IMR-90 (cell line): Measurements from ENCODE around the gene PLGRKT. TPM values are rescaled to one million over a fixed set of nuclear protein-coding genes. Genes with fewer than 3 reads are reported as not detected.

ENCODE experiments used
- ATAC-seq: fragments of 200-7000 bp; cut with Tn5 transposase; 2 replicates; pipeline ENCODE4 v1.9.1; 2020; ENCODE audit warnings: low read depth, mild to moderate bottlenecking, moderate library complexity
- BruUV-seq: library from RNA; stranded (reverse); fragments of 400-500 nt; replicated peaks from 2 replicates; lab custom pipeline; 2021; lab: Mats Ljungman, UMichigan
- CTCF ChIA-PET: fragments of 300-600 bp; formaldehyde crosslinking; extraction: SDS; loops from one replicate; lab custom pipeline; 2021; ENCODE audit warnings: antibody characterized with exemption; lab: Yijun Ruan, JAX
- POLR2A ChIA-PET: fragments of 300-600 bp; sonication (Branson Sonifier 250); formaldehyde crosslinking; loops from one replicate; lab custom pipeline; 2022; ENCODE audit warnings: antibody characterized with exemption; ENCODE audit not compliant: unreplicated experiment; lab: Charles Lee
- DNase-seq: peaks from one replicate; pipeline ENCODE4 v3.0.0; 2013
- H2AFZ ChIP-seq: replicated peaks from 2 replicates; pipeline ENCODE3; 2013; ENCODE audit warnings: low read length, mild to moderate bottlenecking; ENCODE audit not compliant: poor library complexity
- H2AK5ac ChIP-seq: 2 replicates; pipeline ENCODE4 v1.6.1; 2013; ENCODE audit warnings: low read depth, low read length, inconsistent platforms
- H2AK9ac ChIP-seq: replicated peaks from 2 replicates; pipeline ENCODE3; 2013; ENCODE audit warnings: mild to moderate bottlenecking, low read depth, low read length, moderate library complexity; ENCODE audit not compliant: poor library complexity
- H2BK120ac ChIP-seq: 2 replicates; pipeline ENCODE4 v1.6.1; 2013; ENCODE audit warnings: low read depth, low read length, inconsistent platforms
- H2BK15ac ChIP-seq: 3 replicates; pipeline ENCODE4 v1.6.1; 2013; ENCODE audit warnings: low read depth, low read length, inconsistent platforms
- H2BK20ac ChIP-seq: 2 replicates; pipeline ENCODE4 v1.6.1; 2013; ENCODE audit warnings: low read depth, mild to moderate bottlenecking, inconsistent platforms, low read length, moderate library complexity
- H2BK5ac ChIP-seq: 2 replicates; pipeline ENCODE4 v1.6.1; 2013; ENCODE audit warnings: mild to moderate bottlenecking, low read depth, low read length, inconsistent platforms; ENCODE audit not compliant: poor library complexity, severe bottlenecking
- H3K14ac ChIP-seq: replicated peaks from 2 replicates; pipeline ENCODE4 v1.6.1; 2013; ENCODE audit warnings: low read depth, low read length, inconsistent platforms
- H3K18ac ChIP-seq: 2 replicates; pipeline ENCODE4 v1.6.1; 2013; ENCODE audit warnings: low read depth, low read length, control low read depth
- H3K23ac ChIP-seq: 2 replicates; pipeline ENCODE4 v1.6.1; 2013; ENCODE audit warnings: low read depth, low read length, inconsistent platforms
- H3K27ac ChIP-seq: 2 replicates; pipeline ENCODE4 v1.5.1; 2013; ENCODE audit warnings: mild to moderate bottlenecking, control low read depth, low read length; ENCODE audit not compliant: insufficient read depth
- H3K27me3 ChIP-seq: 2 replicates; pipeline ENCODE4 v1.6.1; 2013; ENCODE audit warnings: low read length; ENCODE audit not compliant: control insufficient read depth, insufficient read depth
- H3K36me3 ChIP-seq: 2 replicates; pipeline ENCODE4 v1.6.1; 2013; ENCODE audit warnings: low read length, mixed read lengths; ENCODE audit not compliant: control insufficient read depth, insufficient read depth
- H3K4ac ChIP-seq: 2 replicates; pipeline ENCODE4 v1.6.1; 2013; ENCODE audit warnings: low read depth, low read length, inconsistent platforms
- H3K4me1 ChIP-seq: 2 replicates; pipeline ENCODE4 v1.6.1; 2013; ENCODE audit warnings: low read length, mixed read lengths; ENCODE audit not compliant: control insufficient read depth, insufficient read depth
- H3K4me2 ChIP-seq: 2 replicates; pipeline ENCODE4 v1.6.1; 2013; ENCODE audit warnings: low read depth, mild to moderate bottlenecking, control low read depth, low read length, moderate library complexity
- H3K4me3 ChIP-seq: 2 replicates; pipeline ENCODE4 v1.5.1; 2013; ENCODE audit warnings: low read depth, mild to moderate bottlenecking, control low read depth, low read length, moderate library complexity; ENCODE audit not compliant: insufficient read depth
- H3K56ac ChIP-seq: 2 replicates; pipeline ENCODE4 v1.6.1; 2013; ENCODE audit warnings: low read length, inconsistent platforms; ENCODE audit not compliant: insufficient read depth; ENCODE audit errors: extremely low read depth
- H3K79me1 ChIP-seq, 2 experiments: 2 replicates each; pipeline ENCODE4 v1.6.1; 2013; ENCODE audit warnings: low read length in 2 of 2, inconsistent platforms in 1 of 2, low read depth in 1 of 2
- H3K9ac ChIP-seq: 2 replicates; pipeline ENCODE4 v1.6.1; 2013; ENCODE audit warnings: low read depth, low read length, control low read depth
- H3K9me1 ChIP-seq: 2 replicates; pipeline ENCODE4 v1.6.1; 2013; ENCODE audit warnings: low read length, inconsistent platforms; ENCODE audit not compliant: insufficient read depth
- H3K9me3 ChIP-seq: 2 replicates; pipeline ENCODE4 v1.6.1; 2013; ENCODE audit warnings: low read length; ENCODE audit not compliant: control insufficient read depth, insufficient read depth
- H4K20me1 ChIP-seq: 2 replicates; pipeline ENCODE4 v1.6.1; 2013; ENCODE audit warnings: low read length, inconsistent platforms; ENCODE audit not compliant: insufficient read depth
- H4K5ac ChIP-seq: 2 replicates; pipeline ENCODE4 v1.6.1; 2013; ENCODE audit warnings: mild to moderate bottlenecking, low read depth, low read length, control low read depth
- H4K8ac ChIP-seq, 2 experiments: 2 replicates each; pipeline ENCODE4 v1.6.1; 2013; ENCODE audit warnings: low read depth in 2 of 2, low read length in 2 of 2, control low read depth in 1 of 2, inconsistent platforms in 1 of 2
- H4K91ac ChIP-seq: 2 replicates; pipeline ENCODE4 v1.6.1; 2013; ENCODE audit warnings: low read depth, low read length, inconsistent platforms; ENCODE audit not compliant: insufficient read depth
- BHLHE40 ChIP-seq: fragments of 150-350 bp; IDR thresholded peaks from 2 replicates; pipeline ENCODE4 v1.6.1; 2016; ENCODE audit warnings: mild to moderate bottlenecking, low read depth, low read length
- CEBPB ChIP-seq: IDR thresholded peaks from 2 replicates; pipeline ENCODE4 v1.6.1; 2012; ENCODE audit warnings: low read depth, low read length, improper control_type of control experiment
- CTCF ChIP-seq: conservative IDR thresholded peaks from 2 replicates; pipeline ENCODE4 v1.5.1; 2012; ENCODE audit warnings: mild to moderate bottlenecking, low read depth, low read length, improper control_type of control experiment
- ELK1 ChIP-seq: fragments of 150-350 bp; IDR thresholded peaks from 2 replicates; pipeline ENCODE4 v1.6.1; 2016; ENCODE audit warnings: low read depth, mild to moderate bottlenecking, low read length, moderate library complexity, borderline replicate concordance
- FOS ChIP-seq: fragments of 150-350 bp; IDR thresholded peaks from 2 replicates; pipeline ENCODE4 v1.6.1; 2016; ENCODE audit warnings: low read depth, low read length
- MAFK ChIP-seq: IDR thresholded peaks from 2 replicates; pipeline ENCODE4 v1.6.1; 2012; ENCODE audit warnings: low read depth, low read length, improper control_type of control experiment
- MAZ ChIP-seq: IDR thresholded peaks from 2 replicates; pipeline ENCODE4 v1.6.1; 2012; ENCODE audit warnings: low read depth, mild to moderate bottlenecking, low read length, improper control_type of control experiment, moderate library complexity, borderline replicate concordance
- MXI1 ChIP-seq: IDR thresholded peaks from 2 replicates; pipeline ENCODE4 v1.6.1; 2012; ENCODE audit warnings: low read depth, mild to moderate bottlenecking, low read length, moderate library complexity, borderline replicate concordance
- NFE2L2 ChIP-seq: fragments of 150-350 bp; IDR thresholded peaks from 2 replicates; pipeline ENCODE4 v1.6.1; 2016; ENCODE audit warnings: low read depth, mild to moderate bottlenecking, low read length
- POLR2A ChIP-seq: IDR thresholded peaks from 2 replicates; pipeline ENCODE4 v1.6.1; 2012; ENCODE audit warnings: mild to moderate bottlenecking, low read depth, low read length
- RAD21 ChIP-seq: IDR thresholded peaks from 2 replicates; pipeline ENCODE4 v1.6.1; 2012; ENCODE audit warnings: low read length, improper control_type of control experiment
- RCOR1 ChIP-seq: IDR thresholded peaks from 2 replicates; pipeline ENCODE4 v1.6.1; 2012; ENCODE audit warnings: mild to moderate bottlenecking, low read length, improper control_type of control experiment; ENCODE audit not compliant: insufficient replicate concordance
- RFX5 ChIP-seq: IDR thresholded peaks from 2 replicates; pipeline ENCODE4 v1.8.0; 2012; ENCODE audit warnings: low read depth, mild to moderate bottlenecking, low read length, moderate library complexity
- SMC3 ChIP-seq: fragments of 150-350 bp; IDR thresholded peaks from 2 replicates; pipeline ENCODE4 v1.6.1; 2016; ENCODE audit warnings: low read depth, mild to moderate bottlenecking, antibody characterized with exemption, low read length, moderate library complexity
- dilution Hi-C: fragments of 300-500 bp; cut with HindIII; formaldehyde crosslinking; loops from one replicate; pipeline ENCODE4 v1.14.3; 2018; ENCODE audit warnings: low sequenced_read_pairs; ENCODE audit not compliant: unreplicated experiment
- in situ Hi-C: fragments of 300-500 bp; cut with MboI; formaldehyde crosslinking; loops from 3 replicates; pipeline ENCODE4 v1.14.3; 2019; ENCODE audit warnings: low sequenced_read_pairs, inconsistent platforms, mixed read lengths
- intact Hi-C: fragments of 100-400 bp; cut with micrococcal nuclease; formaldehyde crosslinking; loops from 2 replicates; pipeline ENCODE4 v1.10.0; 2022
- polyA plus RNA-seq, 3 experiments: library from polyadenylated mRNA; depleted of rRNA; stranded (reverse); fragments of >200 nt; gene quantifications; 2 replicates each; pipeline ENCODE4 v1.2.3, GENCODE V29; 2012; ENCODE audit warnings: low replicate concordance in 1 of 3
- total RNA-seq: library from RNA; depleted of rRNA; stranded (reverse); fragments of >200 nt; gene quantifications from 2 replicates; pipeline ENCODE4 v1.2.3, GENCODE V29; 2012

The PLGRKT gene
- total and polyA plus RNA-seq, 2 of the 4 experiments (the other 2 are of a cell fraction): 10.8 to 12.7 TPM

GRCh38 chr9:5445886-5446285 lies 8.2 kb upstream of the PLGRKT start:
- Histone ChIP-seq H3K4ac (no peak overlapping the region), H4K5ac (no peak overlapping the region), H3K23ac (no peak overlapping the region), H3K27ac (no peak overlapping the region), H3K56ac (no peak overlapping the region), H3K79me1 (peaks cover 0 to 13% of the 10 kb centered on the region in 2 experiments; a peak in 2 of 4 replicates), H2AK9ac (no peak overlapping the region), H3K4me1 (peaks cover 4% of the 10 kb centered on the region), H4K91ac (no peak overlapping the region), H4K8ac (no peak overlapping the region), H2BK120ac (no peak overlapping the region), H3K9me1 (peaks cover 2% of the 10 kb centered on the region; the same call in 1 of the 2 replicates), H3K9ac (no peak overlapping the region), H3K4me2 (no peak overlapping the region), H2BK15ac (no peak overlapping the region), H2AK5ac (no peak overlapping the region), H3K27me3 (no peaks in the 10 kb centered on the region), H2BK5ac (no peak overlapping the region), H4K20me1 (no peaks in the 10 kb centered on the region), H3K18ac (no peak overlapping the region), H2AFZ (no peak overlapping the region), H2BK20ac (no peak overlapping the region), H3K9me3 (no peaks in the 10 kb centered on the region), H3K4me3 (no peak overlapping the region), H3K36me3 (no peaks in the 10 kb centered on the region), H3K14ac (no peak overlapping the region)
- dilution Hi-C loops (no loop called here), intact Hi-C loops (no loop called here), in situ Hi-C loops (loop anchor here (25.0 kb wide), 1 partner anchor 684 kb away; no protein-coding TSS in a partner anchor)
- no peak for ATAC-seq
- DNase-seq: no peak
- BruUV-seq: no TSS peak
- TF ChIP-seq ELK1: no peak
- no peak for TF ChIP-seq MXI1
- TF ChIP-seq FOS: no peak
- no peak for TF ChIP-seq BHLHE40
- no peak for TF ChIP-seq SMC3
- TF ChIP-seq MAFK: no peak
- no peak for TF ChIP-seq RFX5
- TF ChIP-seq RCOR1: no peak
- no peak for TF ChIP-seq MAZ
- TF ChIP-seq CEBPB: no peak
- TF ChIP-seq RAD21: no peak
- TF ChIP-seq POLR2A: no peak
- TF ChIP-seq CTCF: no peak
- no peak for TF ChIP-seq NFE2L2
- ChIA-PET POLR2A (no interaction called here), CTCF (interaction anchor here (1.2 kb wide), 1 partner anchor 144 kb away, joined by 4 read pairs; no protein-coding TSS in a partner anchor)
